Activated CD4-positive, alpha-beta T cell treated with anti-CD3 and anti-CD28 coated beads for 48 hours (primary cell): Measurements from ENCODE around the gene PLG.
"Not testable (repeated sequence)": the region's sequence is repeated elsewhere in the genome, so short reads cannot be mapped to it uniquely, and the experiment has no call there.

Source experiments
- DNase-seq: peaks from one replicate; pipeline ENCODE4 v3.0.0-alpha.2; 2020

The PLG gene

DNA sequence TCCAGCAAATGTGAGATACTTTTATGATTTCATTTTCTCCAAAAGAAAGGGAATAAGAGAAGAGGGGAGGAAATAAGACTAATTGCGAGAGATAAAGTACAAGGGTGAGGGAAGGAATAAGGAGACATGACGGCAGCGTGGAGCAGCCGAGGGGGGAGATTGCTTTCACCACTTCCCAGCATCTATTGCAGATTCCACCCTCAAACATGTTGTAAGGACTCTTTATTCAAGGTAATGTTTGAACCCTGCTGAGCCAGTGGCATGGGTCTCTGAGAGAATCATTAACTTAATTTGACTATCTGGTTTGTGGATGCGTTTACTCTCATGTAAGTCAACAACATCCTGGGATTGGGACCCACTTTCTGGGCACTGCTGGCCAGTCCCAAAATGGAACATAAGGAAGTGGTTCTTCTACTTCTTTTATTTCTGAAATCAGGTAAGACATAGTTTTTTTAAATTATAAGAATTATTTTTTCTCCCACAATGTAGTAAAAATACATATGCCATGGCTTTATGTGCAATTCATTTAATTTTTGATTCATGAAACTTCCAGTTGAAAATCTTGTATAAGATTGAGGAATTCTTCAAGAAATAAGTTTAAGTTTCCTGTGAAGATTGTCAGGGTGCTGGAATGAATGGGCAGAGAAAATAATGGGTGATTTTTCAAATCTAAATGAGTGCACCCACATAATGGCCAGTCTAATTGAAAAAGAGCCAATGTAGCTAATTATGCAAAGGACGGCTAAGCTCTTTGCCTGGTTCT is at the start of gene PLG:
Gene PLG (plus strand): TSS at position 327 of the 763 bp plus-strand sequence. CDS start 61 bp downstream, at position 388.
- DNase-seq: not testable (repeated sequence)

DNA sequence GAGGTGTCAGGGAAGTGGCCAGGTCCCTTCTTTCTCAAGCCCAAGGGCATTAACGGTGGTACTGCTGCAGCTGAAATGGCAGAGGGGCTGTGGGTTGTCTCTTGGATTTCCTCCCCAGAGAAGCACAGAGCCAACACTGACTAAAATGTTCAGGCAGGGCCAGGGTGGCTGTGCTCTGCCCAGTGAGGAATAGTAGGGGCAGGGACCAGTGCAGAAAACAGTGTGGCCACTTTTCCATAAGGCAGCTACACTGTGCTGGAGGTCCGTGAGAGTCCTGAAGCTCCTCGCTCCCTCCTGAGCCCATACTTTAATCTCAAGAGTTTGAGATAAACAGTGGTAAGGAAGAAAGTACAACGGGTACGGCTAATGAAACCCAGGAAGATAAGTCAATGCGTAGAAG is 42.5 kb upstream of the PLG start:
- DNase-seq: no peak

DNA sequence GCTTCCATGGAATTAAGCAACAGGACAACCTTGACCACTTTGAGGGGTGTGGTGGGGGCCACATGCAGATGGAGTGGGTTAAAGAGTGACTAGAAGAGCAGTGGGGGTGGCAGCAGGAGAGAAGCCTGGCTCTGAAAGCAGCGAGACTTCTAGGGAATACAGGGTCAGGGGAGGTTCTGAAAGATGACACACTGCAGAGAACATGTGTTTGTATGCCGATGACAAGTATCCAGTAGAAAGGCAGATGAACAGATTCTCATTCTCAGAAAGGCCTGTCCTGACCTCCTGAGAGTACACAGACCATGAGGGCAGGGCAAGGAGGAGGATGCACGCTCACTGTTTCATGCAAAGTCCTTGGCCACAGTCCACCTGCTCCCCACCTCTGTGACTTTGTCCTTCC is 40.8 kb upstream of the PLG start:
- DNase-seq: no peak

DNA sequence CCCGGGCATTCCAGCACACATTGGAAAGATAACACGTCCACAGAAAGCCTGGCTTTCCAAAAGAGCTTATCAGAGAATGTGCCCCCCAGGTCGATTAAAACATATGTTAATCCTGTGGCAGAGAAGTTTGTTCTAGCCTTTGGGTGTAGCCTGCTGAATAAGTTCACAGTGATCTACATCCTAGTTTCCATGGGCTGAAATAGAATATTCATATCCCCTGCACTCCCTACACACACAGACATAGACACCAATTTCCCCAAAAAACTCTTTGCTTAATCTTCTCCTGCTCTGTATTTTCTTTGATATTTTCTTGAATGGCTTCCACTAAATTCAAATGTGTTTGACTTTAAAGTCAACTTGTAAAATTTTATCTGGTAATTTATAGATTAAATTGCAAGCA is 39.6 kb upstream of the PLG start:
- no peak for DNase-seq

DNA sequence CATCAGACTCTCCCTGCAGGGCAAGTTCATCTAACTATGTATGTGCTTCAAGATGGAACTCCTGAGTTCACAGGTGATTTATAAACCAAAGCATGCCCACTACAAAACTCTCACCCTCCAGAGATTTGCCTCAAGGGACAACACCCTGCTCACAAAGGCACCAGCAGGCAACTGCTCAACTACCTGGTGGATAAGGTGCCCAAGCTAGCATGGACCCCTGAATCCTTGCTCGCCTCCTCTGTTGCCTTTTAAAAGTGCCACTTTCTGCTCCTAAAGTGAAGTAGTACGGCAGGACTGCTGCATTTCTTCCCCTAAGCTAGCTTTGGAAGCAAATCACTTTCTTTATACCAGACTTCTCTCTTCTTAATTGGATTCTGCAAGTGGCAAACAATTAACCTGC is 39.2 kb upstream of the PLG start:
- DNase-seq: no peak

DNA sequence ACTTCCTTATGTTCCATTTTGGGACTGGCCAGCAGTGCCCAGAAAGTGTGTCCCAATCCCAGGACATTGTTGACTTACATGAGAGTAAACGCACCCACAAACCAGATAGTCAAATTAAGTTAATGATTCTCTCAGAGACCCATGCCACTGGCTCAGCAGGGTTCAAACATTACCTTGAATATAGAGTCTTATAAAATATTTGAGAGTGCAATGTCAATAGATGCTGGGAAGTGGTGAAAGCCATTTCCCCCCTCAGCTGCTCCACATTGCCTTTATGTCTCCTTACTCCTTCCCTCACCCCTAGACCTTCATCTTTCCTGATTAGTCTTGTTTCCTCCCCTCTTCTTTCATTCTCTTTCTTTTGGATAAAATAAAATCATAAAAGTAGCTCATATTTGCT is 37.8 kb upstream of the PLG start, which contains the start of gene LPA:
Gene LPA (minus strand): TSS at position 78 of the 400 bp plus-strand sequence. CDS start 61 bp downstream, at position 17.
- not testable (repeated sequence) for DNase-seq

DNA sequence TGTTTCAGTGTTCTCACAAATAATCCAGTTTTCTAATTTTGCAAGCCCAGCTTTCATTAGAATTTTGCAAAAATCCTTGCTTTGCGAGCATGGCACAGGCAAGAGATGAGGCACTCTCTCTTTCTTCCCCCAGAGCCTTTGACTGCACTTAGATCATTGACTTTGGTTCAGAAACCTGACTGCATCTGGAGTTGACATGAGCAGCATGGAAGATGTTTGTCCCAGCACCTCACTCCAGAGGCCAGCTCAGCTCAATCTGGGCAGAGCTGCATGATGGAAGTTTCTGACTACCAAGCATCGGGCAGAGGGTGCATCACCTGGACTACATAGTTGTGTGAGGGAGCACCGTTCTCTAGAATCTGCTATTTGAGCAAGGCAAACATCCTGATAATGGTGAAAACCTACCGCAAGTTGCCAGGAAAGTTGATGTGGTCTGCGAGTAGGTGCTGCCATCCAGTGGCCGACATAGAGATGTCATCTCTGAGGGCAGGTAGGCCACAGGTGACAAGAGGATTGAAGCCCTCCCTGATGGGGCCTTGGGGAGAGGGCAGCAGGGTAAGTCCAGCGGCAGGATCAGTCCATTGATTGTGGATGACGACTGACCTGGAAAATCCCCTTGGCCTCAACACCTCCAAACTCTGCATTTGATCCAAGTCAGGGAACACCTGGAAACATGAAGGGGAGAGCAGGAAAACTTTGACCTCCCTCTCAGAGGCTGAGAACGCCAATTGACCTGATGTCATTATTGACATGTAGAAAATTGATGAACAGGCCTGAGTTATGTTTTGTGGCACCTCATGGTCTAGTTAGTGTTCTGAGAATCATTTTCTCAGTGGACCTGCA is 34.2 kb upstream of the PLG start:
- DNase-seq: peak; percentile 57

DNA sequence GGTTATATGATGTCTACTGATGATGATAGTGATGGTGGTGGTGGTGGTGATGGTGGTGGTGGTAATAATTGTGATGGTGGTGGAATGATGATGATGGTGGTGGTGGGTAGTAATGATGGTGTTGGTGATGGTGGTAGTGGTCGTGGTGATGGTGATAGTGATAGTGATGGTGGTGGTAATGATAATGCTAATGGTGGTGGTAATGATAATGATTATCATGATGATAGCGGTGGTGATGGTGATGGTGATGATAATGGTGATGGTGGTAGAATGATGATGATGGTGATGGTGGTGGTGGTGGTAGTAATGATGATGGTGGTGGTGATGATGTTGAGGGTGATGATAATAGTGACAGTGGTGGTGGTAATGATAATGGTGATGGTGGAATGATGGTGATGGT is 33.5 kb upstream of the PLG start:
- DNase-seq: no peak

DNA sequence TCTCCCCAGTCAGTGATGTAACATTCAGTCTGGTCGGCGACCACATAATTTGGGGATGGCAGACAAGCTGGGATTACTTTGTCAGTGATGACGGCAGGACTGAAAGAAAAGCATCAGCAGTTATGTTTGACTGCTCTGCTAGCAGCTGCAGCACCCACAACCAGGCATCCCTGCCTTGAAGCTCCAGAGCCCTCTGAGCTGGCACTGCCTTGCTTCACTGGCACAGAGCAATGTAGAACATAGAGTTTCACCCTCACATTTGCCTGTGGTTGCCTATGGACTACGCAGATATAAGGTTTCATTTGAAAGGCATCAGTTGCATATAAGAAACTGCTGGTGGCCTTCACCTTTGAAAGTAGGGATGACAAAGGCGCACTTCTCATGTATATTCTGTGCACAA is 25.6 kb upstream of the PLG start:
- not testable (repeated sequence) for DNase-seq

DNA sequence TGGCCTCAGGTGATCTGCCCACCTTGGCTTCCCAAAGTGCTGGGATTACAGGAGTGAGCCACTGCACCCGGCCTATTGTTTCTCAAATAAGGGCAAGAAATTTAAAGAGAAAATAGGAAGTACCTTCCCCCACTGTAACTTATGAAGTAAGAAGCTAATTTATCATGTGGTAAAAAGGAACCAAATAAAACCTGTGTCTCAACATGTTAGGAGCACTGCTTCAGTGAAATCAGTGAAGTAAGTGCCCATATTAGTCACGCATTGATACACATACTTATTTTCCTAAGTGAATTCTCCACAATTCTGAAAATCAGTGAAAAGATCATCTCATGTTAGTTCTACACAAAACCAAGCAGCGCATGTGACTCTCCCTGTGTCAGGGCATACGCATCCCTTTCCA is 23.8 kb upstream of the PLG start:
- no peak for DNase-seq

DNA sequence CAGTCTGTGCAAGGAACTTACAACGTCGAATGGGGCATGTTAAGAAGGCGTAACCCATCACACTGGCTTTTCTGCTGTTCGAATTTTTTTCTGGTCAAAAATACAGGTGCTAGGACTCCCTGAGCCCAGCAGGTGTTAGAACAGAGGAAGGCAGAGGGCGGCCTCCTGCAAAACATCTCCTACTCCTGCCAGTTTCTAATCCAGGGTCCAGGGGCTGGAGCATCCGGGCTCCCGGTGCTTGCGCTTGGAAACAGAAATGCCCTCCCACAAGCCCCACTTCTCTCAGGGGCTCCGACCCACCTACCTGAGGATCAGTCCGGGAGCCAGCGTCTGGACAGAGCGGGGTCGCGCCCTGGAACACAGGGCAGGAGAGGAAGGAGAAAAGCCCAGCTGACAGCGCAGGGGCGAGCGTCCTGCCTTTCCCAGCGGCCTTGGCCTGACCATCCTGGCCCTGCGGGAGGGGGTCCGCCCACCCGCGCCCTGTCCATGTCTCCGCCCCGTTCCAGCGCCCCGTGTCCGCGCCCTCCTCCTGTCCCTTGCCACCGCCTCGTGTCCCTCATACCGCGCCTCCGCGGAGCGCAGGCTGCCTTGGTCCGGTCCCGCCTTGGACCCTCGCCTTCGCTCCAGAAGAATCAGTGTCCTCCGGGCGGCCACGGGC is 23.2 kb upstream of the PLG start:
- DNase-seq: no peak

DNA sequence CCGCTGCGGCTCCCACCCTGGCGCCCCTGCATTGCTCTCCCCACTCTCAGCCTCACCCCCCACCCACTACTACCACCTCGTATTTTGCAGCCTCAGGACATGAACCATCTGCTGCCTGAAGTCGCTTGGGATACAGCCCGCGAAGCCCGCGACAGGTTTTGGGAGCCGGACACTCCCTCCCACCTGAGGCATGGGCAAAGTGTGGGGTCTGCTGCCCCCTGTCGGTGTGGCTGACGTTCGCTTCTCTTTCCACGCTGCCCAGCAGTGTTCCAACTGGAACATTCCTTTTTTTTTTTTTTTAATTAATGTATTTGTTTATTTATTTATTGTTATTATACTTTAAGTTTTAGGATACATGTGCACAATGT is 22.7 kb upstream of the PLG start:
- no peak for DNase-seq

DNA sequence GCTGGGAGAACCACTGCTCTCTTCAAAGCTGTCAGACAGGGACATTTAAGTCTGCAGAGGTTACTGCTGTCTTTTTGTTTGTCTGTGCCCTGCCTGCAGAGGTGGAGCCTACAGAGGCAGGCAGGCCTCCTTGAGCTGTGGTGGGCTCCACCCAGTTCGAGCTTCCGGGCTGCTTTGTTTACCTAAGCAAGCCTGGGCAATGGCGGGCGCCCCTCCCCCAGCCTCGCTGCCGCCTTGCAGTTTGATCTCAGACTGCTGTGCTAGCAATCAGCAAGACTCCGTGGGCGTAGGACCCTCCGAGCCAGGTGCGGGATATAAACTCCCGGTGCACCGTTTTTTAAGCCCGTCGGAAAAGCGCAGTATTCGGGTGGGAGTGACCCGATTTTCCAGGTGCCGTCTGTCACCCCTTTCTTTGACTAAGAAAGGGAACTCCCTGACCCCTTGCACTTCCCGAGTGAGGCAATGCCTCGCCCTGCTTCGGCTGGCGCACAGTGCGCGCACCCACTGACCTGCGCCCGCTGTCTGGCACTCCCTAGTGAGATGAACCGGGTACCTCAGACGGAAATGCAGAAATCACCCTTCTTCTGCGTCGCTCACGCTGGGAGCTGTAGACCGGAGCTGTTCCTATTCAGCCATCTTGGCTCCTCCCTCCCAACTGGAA is 16.8 kb upstream of the PLG start:
- not testable (repeated sequence) for DNase-seq

DNA sequence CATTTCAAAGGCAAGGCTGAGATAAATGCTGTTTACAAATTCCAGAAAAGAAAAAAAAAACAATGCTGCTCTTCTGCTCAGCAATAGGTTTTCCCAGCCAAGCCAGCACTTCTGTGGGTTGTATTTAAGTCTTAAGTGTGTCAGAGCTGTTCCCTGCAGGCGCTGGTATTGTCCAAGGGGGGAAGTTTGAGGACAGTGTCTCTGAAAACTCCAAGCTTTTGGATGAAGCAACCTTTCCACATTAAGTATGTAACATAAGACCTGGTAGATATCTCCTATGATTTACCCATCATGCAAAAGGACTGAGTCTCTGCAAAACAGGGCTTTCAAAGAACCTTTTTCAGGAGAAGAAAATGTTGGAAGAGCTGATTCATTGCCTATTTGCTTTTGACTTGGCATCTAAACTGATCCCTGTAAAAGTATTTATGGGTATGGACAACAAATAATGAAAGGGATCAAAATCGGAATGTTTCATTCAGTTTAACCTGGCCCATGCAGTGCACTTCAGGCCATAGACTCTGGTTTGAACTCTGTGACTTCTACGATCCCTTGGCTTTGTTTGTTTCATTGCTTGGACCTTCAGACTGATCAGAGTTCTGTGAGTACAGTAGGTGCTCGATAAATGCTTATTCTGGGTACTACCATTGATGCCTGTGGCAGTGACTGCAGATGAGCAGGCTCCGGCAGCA is 16.1 kb upstream of the PLG start:
- DNase-seq: no peak

DNA sequence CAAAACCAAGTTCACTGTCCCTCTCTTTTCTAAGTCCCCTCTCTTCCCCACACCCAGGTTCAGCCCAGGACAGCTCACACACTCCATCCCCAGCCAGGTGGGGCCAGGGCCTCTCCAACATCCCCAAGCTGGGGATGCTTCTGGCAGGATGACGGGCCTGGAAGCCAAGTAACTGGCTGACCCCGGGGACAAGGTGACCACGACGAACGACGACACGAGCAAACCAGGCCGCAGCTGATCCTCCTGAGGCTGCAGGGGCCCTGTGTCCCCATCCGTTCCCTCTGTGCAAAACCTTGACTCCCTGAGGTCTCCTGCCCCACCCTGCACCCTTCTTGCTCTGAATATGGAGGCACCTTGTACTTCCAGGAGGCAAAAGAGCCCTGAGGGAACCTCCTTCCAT is 11.6 kb upstream of the PLG start:
- no peak for DNase-seq

DNA sequence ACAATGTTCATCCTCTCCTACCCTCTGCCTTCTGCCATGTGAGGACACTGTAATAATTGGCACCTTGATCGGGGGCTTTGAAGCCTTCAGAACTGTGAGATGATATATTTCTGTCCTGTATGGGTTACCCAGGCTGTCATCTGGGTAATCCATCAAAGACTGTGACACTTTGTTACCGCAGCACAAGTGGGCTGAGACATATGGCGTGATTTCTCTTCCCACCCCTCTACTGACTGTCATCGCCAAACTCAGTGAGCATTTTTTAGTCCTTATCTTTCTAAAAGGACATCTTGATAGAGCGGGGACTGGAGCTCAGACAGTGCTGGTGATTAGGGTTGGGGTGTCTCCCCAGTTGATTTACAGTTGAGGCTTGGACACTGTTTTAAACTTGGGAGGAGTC is 10.4 kb upstream of the PLG start:
- no peak for DNase-seq

DNA sequence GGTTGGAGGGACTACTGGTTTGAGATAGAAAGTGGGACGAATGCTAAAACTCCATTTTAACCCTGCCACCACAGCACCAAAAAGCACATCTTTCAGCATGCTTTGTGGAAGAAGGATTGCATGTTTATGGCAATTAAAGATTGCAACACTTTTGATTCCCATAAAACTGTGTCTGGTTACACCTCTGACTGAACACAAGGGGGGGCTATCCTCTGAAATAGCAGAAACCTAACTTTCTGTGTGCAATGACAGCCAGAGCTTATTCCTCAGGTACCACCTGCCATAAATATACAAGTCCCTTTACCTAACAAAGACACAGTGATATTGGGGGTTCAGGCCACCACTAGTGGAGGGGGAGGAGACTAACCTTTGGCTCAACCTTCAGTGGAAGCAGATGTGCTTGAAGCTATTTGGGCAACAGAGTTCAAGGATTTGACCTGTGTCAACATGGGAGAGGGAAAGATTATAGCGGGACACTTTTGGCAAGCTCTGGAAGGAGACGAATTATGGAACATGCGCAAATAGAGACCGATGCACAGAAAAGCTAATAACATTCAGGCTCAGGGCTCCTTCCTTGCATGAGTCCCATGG is 9.6 kb upstream of the PLG start:
- DNase-seq: no peak

DNA sequence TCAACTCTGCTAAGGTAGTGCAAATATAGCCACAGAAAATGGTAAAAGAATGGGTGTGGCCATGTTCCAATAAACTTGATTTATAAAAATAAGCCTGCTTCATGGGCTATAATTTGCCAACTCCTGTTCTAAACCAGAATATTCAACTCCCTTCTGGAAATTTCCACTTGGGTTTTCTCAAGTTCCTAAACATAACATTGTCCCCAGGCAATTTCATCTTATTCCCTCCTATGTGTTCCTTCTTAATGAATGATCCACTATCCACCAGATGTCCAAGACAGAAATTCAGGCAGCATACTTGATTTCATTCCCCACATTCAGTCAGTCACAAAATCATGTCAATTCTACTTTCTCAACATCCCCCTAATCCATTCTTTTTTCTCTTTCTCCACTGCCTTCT is 7.0 kb upstream of the PLG start:
- not testable (repeated sequence) for DNase-seq

DNA sequence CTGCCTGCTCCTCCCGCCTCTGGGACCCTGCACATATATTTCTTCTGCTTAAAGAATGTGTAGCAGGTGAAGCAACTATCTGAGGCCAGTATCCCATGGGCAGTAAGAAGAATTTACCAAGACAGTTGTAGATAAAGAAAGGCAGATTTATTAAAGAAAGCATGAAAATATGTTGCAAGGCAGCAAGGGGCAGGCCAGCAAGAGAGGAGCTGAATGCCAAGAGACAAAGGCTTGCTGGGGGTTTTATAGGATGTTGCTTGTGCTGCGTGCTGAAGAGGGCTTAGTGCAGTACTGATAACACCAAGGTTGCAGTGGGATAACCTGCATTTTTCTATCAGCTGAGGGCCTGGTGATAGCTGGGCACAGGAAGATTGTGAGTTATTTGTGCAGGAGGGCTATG is 6.4 kb upstream of the PLG start:
- not testable (repeated sequence) for DNase-seq

DNA sequence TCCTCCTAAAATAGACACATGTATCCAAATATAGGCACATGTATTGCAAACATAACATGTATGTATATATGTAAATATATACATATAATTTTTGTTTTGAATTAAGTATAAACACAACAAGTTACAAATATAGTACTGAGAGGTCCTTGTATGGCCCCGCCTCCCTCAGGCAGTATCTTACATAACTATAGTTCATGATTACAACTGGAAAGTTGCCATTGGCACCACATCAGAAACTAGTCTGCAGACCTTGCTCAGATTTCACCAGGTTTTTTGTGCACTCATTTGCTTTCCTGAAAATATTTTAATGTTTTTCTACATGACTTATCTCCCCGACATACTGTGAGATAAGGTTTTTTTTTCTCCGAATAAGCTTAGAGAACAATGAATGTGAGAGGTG is 5.2 kb upstream of the PLG start:
- not testable (repeated sequence) for DNase-seq

DNA sequence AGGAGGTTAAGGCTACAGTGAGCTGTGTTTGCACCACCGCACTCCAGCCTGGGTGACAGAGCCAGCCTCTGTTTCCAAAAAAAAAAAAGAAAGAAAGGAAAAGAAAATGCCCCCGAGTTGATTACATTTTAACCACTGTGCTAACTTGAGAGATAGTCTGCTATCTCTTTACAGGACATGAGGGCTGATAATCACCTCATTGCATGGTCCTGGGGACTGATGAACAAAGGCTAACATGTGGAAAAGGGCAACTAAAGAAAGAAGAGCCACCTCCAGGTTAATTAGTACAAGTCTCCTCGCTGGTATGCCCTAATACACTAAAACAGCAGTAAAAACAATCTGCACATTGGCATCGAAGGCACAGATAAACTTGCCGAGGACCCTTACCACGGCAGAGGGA is 4.2 kb upstream of the PLG start:
- no peak for DNase-seq

DNA sequence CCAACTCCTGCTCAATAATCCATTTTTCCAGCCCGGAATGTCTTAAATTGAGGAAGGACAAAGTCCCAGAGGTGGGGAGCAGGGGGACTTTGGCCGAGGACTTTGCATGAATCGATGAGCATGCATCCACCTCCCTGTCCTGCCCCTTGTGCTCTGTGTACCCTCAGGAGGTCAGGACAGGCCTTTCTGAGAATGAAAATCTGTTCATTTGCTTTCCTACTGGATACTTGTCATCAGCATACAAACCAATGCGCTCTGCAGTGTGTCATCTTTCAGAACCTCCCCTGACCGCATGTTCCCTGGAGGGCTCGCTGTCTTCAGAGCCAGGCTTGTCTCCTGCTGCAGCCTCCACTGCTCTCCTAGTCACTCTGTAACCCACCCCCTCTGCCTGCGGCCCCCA is 2.6 kb downstream of the PLG start:
- not testable (repeated sequence) for DNase-seq
